HG02885 (cell line): ENCODE data around the gene VPS29.
A peak's percentile ranks its signal among the peaks of the same experiment; 100 is the strongest.
"Not testable (repeated sequence)": the region's sequence is repeated elsewhere in the genome, so short reads cannot be mapped to it uniquely, and the experiment has no call there.

ENCODE experiments used
- ATAC-seq: cut with Tn5 transposase; IDR thresholded peaks from one replicate; pipeline ENCODE4 v1.9.1; 2021; ENCODE audit warnings: mild to moderate bottlenecking; ENCODE audit not compliant: unreplicated experiment, poor library complexity

The VPS29 gene

GRCh38 chr12:110528277-110528839, 26.4 kb upstream of the VPS29 start:
- ATAC-seq = no peak

GRCh38 chr12:110520876-110521712, 19.2 kb upstream of the VPS29 start:
- not testable (repeated sequence) for ATAC-seq

DNA sequence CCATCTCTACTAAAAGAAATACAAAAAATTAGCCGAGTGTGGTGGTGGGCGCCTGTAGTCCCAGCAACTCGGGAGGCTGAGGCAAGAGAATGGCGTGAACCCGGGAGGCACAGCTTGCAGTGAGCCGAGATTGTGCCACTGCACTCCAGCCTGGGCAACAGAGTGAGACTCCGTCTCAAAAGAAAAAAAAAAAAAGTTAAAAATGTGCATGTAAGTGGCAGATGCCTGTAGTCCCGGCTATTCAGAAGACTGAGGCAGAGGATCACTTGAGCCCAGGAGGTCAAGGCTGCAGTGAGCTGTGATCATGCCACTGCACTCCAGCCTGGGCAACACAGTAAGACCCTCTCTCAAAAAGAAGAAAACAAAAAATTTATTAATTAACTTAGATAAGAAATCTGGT, 16.1 kb upstream of the VPS29 start:
- ATAC-seq = not testable (repeated sequence)

- no peak for ATAC-seq
Observed at GRCh38 chr12:110516995-110517394, 15.1 kb upstream of the VPS29 start.

- ATAC-seq = no peak
Observed at GRCh38 chr12:110514363-110514762, 12.5 kb upstream of the VPS29 start.

- ATAC-seq = no peak
Observed at GRCh38 chr12:110513842-110514241, 11.9 kb upstream of the VPS29 start.

DNA sequence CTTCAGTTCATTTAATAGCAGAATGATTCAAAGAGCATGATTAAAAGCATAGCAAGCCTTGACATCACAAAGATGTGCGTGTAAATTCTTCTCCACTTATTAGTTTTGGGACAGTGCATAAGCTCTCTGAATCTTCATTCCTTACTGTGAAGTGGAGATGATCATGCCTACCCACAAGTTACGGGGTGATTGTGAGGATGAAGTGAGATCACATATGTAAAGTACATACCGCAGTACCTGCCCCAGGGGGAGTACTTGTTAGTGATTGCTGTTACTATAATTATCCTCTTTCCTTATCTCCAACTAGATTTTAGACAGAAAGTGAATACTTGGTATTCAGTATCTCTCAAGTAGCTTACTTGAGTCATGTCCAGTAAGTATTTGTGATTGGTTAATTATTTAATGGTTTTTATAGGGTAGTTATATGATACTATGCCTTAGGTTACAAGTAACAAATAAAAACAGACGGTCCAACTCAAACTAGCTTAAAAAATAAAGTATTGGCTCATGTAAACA, 6.2 kb upstream of the VPS29 start:
- ATAC-seq = no peak

- ATAC-seq = no peak
Observed at GRCh38 chr12:110505332-110505731, 3.4 kb upstream of the VPS29 start.

DNA sequence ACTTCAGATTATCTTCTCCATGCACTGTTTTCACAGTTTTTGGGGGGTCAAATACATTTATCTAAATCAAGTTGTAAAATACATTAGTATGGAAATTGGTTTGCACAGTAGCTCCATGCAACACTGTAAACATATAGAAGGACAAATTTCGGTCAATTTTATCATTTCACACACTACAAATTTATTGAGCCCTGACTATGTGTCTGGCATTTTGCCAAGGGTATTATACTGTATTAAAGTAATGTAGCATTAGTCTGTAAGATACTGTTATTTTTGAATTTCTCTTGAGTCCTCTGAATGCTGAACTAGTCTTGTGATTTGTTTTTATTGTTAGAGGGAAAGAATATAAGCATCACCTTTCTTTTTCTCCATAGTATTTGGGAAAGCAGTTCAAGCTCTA, 1.5 kb upstream of the VPS29 start:
- ATAC-seq = no peak

DNA sequence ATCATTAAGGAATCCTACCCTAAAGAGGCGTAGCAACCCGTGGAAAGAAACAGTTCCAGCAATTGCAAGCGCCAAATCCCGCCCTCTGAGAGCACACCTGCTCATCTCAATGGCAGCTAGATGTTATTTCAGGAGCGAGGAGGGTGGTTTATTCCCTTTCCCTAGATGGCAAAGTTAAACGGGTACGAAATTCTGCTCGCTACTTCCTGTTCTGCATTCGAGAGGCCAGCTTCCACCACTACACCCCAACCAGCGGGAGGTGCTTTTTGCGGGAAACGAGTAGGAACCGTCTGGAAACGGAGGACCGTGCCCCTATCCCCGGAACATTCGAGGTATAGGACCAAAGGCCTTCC, 536 bp downstream of the VPS29 start:
- peak; percentile 2 for ATAC-seq

DNA sequence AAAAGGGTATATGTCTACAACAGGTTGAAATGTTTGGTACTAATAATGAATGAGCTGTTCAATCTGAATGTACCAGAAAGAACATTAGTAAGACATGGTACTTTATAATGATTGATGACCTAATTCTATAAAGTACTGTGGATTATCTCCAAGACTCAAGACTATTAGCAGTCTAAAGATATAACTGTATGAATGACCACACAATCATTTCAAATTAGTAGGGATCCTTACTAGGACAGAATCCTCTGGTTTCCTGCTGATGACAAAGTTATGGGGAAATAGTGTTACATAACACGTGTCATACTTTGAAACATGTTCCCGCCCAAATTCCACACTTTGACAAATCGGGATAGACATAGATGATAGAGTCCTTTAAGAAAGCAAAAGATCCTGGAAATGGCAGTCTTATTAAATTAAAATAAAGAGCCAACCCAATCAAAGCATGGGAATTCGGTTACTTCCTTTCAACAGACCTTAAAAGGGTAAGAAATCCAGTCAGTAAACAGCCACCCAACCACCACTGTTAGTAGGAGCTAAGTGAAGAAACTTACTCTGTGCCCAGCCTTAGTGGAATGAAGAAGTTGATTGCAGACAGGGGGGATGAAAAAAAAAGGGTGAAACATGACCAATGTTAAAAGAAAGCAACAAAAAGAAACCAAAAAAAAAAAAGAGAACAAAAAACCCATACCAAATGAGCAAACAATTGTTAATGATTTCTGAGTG, 2.8 kb downstream of the VPS29 start:
- ATAC-seq = no peak

- no peak for ATAC-seq
Observed at GRCh38 chr12:110475426-110475825, 26.5 kb downstream of the VPS29 start.

GRCh38 chr12:110468214-110469048, 33.5 kb downstream of the VPS29 start, which contains the start of the genes FAM216A and GPN3:
Gene FAM216A (plus strand): TSS chr12:110468845. CDS start chr12:110468876, 31 bp downstream.
Gene GPN3 (minus strand): TSS chr12:110468257. CDS start chr12:110468203, 54 bp downstream.
- peak; percentile 82 for ATAC-seq

DNA sequence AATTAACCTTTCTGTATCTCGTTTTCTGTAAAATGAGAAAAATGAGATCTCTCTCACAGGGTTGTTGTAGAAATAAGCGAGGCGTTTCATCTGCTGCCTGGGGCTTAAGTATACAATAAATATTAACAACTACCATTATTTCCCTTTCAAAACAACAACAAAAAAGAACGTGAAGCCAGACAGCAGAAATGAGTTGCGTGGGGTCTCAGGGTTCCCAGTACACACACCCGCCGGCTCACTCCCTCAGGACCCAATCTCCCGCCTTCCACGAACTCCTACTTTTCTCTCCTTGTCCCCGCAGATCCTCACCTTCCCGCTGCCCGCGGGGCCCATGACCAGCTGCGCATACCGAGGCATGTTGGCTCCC, 34.1 kb downstream of the VPS29 start:
- no peak for ATAC-seq

DNA sequence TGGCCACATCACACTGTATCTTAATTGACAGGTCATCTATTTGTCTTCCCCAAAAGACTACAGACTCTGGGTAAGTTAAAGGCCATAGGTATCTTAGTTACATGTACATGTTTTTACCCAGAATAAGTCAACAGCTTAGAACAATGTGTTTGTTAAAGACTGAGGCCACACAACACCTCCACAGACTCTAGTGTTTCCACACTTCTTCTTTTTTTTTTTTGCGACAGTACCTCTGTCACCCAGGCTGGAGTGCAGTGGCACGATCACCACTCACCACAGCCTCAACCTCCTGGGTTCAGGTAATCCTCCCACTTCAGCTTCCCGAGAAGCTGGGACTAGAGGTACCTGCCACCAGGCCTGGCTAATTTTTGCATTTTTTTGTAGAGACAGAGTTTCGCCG, 35.1 kb downstream of the VPS29 start:
- ATAC-seq = no peak

GRCh38 chr12:110465765-110466164, 36.1 kb downstream of the VPS29 start:
- ATAC-seq = not testable (repeated sequence)

- ATAC-seq = no peak
Observed at GRCh38 chr12:110465024-110465423, 36.9 kb downstream of the VPS29 start.

DNA sequence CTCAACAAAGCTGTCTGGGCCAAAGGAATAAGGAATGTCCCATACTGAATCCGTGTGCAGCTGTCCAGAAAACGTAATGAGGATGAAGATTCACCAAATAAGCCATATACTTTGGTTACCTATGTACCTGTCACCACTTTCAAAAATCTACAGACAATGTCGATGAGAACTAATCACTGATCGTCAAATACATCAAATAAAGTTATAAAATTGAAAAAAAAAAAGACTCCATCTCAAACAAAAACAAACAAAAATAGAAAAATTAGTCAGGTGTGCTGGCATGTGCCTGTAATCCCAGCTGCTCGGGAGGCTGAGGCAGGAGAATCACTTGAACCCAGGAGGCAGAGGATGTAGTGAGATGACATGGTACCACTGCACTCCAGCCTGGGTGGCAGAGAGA, 40.7 kb downstream of the VPS29 start:
- ATAC-seq = not testable (repeated sequence)

DNA sequence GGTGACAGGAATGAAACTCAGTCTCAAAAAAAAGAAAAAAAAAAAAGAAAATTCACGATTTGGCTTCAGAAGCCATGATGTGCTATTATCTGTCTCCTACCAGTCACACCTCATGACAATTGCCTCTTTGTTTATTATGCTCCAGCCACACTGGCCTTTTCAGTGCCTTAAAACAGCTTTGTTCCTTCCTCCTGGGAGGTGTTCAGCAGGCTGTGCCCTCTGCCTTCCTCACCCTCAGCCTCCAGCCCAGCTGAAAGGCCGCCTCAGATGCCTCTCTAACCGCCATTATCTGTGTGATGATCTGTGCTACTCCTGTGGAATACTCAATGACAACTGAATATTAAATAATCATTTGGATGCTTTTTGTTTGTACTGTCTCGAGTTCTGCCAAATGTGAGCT, 43.2 kb downstream of the VPS29 start:
- ATAC-seq = no peak
